Thyroid gland (tissue), 4 donors: ENCODE data around the gene SERPINB5.

Experiments
- CTCF ChIP-seq, 6 experiments: fragments of 200-600 bp in 3 of 6; fragments of 450-650 bp in 3 of 6; sonication (generic) in 3 of 6; IDR thresholded peaks; one replicate each; pipeline ENCODE4 v1.5.1; 2016 to 2019; ENCODE audit warnings: antibody characterized with exemption in 6 of 6, mild to moderate bottlenecking in 2 of 6, inconsistent platforms in 1 of 6, moderate library complexity in 1 of 6
- POLR2A ChIP-seq, 2 donors: fragments of 450-650 bp; IDR thresholded peaks; one replicate each; pipeline ENCODE4 v1.6.1; 2017; ENCODE audit warnings: antibody characterized with exemption in 2 of 2, mild to moderate bottlenecking in 2 of 2, moderate library complexity in 1 of 2

- TF ChIP-seq CTCF (IDR thresholded peaks at IDR 0.05) (no peak), POLR2A (IDR thresholded peaks at IDR 0.05) (no peak)
Observed at GRCh38 chr18:63553081-63553480, 76.3 kb downstream of the SERPINB5 start.
